ENCODE data around the gene CHST11.
A peak's percentile ranks its signal among the peaks of the same experiment; 100 is the strongest.

CHST11 gene

GRCh38 chr12:104456417-104456949 lies at the start of gene CHST11:
Gene CHST11, plus strand, starts transcription at chr12:104456948.
- peak; percentile 34 for DNase-seq (ENCODE audit: low read depth, low spot score)

- no peak for DNase-seq (ENCODE audit: low read depth, low spot score)
Measured at GRCh38 chr12:104407438-104407837, 49.3 kb upstream of the CHST11 start.

- no peak for DNase-seq (ENCODE audit: low read depth, low spot score)
Measured at GRCh38 chr12:104407922-104408321, 48.8 kb upstream of the CHST11 start.

GRCh38 chr12:104410326-104410725 lies 46.4 kb upstream of the CHST11 start:
- DNase-seq (ENCODE audit: low read depth, low spot score), result no peak

- no peak for DNase-seq (ENCODE audit: low read depth, low spot score)
Measured at GRCh38 chr12:104410786-104411185, 46.0 kb upstream of the CHST11 start.

GRCh38 chr12:104411826-104412641 lies 44.7 kb upstream of the CHST11 start:
- no peak for DNase-seq (ENCODE audit: low read depth, low spot score)

GRCh38 chr12:104412681-104413080 lies 44.1 kb upstream of the CHST11 start:
- no peak for DNase-seq (ENCODE audit: low read depth, low spot score)

- no peak for DNase-seq (ENCODE audit: low read depth, low spot score)
Measured at GRCh38 chr12:104413330-104413729, 43.4 kb upstream of the CHST11 start.

GRCh38 chr12:104414581-104415341 lies 42.0 kb upstream of the CHST11 start:
- DNase-seq (ENCODE audit: low read depth, low spot score), result no peak

GRCh38 chr12:104415342-104415980 lies 41.3 kb upstream of the CHST11 start:
- no peak for DNase-seq (ENCODE audit: low read depth, low spot score)

- no peak for DNase-seq (ENCODE audit: low read depth, low spot score)
Measured at GRCh38 chr12:104416136-104416535, 40.6 kb upstream of the CHST11 start.

GRCh38 chr12:104416585-104416984 lies 40.2 kb upstream of the CHST11 start:
- no peak for DNase-seq (ENCODE audit: low read depth, low spot score)

- DNase-seq (ENCODE audit: low read depth, low spot score), result no peak
Measured at GRCh38 chr12:104419717-104420116, 37.0 kb upstream of the CHST11 start.

GRCh38 chr12:104420868-104421267 lies 35.9 kb upstream of the CHST11 start:
- no peak for DNase-seq (ENCODE audit: low read depth, low spot score)

- DNase-seq (ENCODE audit: low read depth, low spot score), result no peak
Measured at GRCh38 chr12:104421343-104421742, 35.4 kb upstream of the CHST11 start.

- no peak for DNase-seq (ENCODE audit: low read depth, low spot score)
Measured at GRCh38 chr12:104422441-104422840, 34.3 kb upstream of the CHST11 start.

GRCh38 chr12:104423273-104423672 lies 33.5 kb upstream of the CHST11 start:
- DNase-seq (ENCODE audit: low read depth, low spot score), result no peak

- no peak for DNase-seq (ENCODE audit: low read depth, low spot score)
Measured at GRCh38 chr12:104423809-104424208, 32.9 kb upstream of the CHST11 start.

- no peak for DNase-seq (ENCODE audit: low read depth, low spot score)
Measured at GRCh38 chr12:104424955-104425354, 31.8 kb upstream of the CHST11 start.

GRCh38 chr12:104425614-104426013 lies 31.1 kb upstream of the CHST11 start:
- DNase-seq (ENCODE audit: low read depth, low spot score), result no peak

GRCh38 chr12:104426926-104427546 lies 29.7 kb upstream of the CHST11 start:
- DNase-seq (ENCODE audit: low read depth, low spot score), result no peak

- DNase-seq (ENCODE audit: low read depth, low spot score), result no peak
Measured at GRCh38 chr12:104427547-104427938, 29.2 kb upstream of the CHST11 start.

Measured in activated naive CD8-positive, alpha-beta T cell treated with anti-CD3 and anti-CD28 coated beads, Interleukin-2, amount 50 U/mL, for 16 hours (primary cell).